Adipose tissue (tissue), 3 donors: ENCODE data around the gene PPP2R5B. TPM values are rescaled to one million over a fixed set of nuclear protein-coding genes. Genes with fewer than 3 reads are reported as not detected.
A peak's percentile ranks its signal among the peaks of the same experiment; 100 is the strongest.

ENCODE experiments used
- H3K27ac ChIP-seq: one replicate; pipeline ENCODE4 v1.5.1; 2013; ENCODE audit warnings: low read depth, low read length
- WGBS, 3 donors: extraction: QIAGEN DNeasy Blood & Tissue Kit; methylation state at CpG; one replicate each; pipeline ENCODE4 v1.1.7; 2013; 5-methylcytosine and 5-hydroxymethylcytosine counted together
- polyA plus RNA-seq, 3 donors: library from polyadenylated mRNA; stranded (reverse); fragments of 200-250 nt; gene quantifications; one replicate each; pipeline ENCODE4 v1.2.3, GENCODE V29; 2013
- donor health status: healthy with polysubstance abuse.
- donor health status: Bipolar disorder and iron deficiency.
- donor health status: healthy.

Gene PPP2R5B
- polyA plus RNA-seq, 3 donors: 10.0 to 17.9 (median 13.0) TPM

DNA sequence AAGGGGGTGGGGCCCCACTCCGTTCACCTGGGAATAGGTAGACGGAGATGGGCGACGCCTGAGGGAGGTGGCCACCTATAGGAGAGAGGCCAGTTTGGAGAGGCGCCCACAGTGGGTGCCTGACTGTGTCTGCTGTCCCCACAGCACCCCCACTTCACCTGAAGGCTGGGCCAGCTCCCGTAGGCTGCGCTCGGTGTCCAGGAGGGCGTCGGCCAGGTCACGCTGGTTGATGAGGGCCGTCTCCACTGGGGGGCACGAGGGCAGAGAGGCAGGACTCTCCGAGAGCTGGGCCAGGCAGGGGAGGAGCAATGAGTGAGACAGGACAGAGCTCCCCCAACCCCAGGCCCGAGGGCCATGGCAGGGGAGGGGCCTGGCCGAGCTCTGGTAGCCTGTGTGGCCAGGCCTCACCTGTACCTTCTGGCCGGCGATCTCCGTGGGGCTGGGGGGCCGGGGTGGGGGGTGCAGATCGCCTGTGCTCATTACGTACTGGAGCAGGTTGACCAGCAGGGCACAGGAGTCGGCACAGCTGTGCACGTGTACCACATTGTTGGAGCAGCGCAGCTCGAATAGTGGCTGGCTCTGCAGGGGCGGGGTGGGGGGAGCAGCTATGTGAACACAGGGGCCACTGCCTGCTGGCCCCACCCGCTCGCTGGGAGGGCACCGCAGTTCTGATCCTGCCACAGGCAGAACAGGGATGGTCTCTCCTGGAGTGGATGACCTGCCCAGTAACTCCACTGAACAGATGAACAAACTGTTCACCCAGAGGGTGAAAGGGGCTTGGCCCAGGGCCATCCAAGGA, 22.2 kb upstream of the PPP2R5B start:
- 90 to 93% (median 92%) methylated on average over 28 to 30 of the region's 30 CpGs for WGBS, 3 donors

DNA sequence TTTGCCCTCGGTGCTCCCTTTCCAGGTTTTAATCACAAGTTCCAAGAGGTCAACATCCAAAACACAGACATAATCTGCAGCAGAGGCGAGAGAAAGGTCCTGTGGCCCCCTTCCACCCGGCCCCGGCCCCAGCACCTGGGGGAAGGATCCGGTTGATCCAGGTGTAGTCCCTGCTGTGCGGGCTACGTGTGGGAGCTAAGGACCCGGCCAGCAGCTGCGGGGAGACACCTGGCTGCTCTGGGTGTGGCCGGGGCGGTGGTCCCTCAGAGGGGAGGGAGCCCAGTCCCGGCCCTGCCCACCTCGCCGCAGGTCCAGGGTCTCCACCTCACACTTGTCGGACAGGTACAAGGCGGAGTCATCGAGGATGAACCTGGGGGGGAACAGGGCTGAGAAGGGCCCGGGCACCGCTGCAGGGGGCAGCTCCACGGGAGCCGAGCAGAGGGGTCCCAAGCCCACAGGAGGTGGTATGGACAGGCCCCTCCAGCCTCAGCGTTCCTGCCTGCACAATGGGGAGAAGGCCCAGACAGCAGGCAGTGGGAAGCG, 21.1 kb upstream of the PPP2R5B start:
- no peak overlapping the region for H3K27ac ChIP-seq
- 93 to 97% (median 93%) methylated on average over 23 of the region's 23 CpGs for WGBS, 3 donors

More for the DNA sequence above, 22.2 kb upstream of the PPP2R5B start:
- H3K27ac ChIP-seq: no peak overlapping the region

DNA sequence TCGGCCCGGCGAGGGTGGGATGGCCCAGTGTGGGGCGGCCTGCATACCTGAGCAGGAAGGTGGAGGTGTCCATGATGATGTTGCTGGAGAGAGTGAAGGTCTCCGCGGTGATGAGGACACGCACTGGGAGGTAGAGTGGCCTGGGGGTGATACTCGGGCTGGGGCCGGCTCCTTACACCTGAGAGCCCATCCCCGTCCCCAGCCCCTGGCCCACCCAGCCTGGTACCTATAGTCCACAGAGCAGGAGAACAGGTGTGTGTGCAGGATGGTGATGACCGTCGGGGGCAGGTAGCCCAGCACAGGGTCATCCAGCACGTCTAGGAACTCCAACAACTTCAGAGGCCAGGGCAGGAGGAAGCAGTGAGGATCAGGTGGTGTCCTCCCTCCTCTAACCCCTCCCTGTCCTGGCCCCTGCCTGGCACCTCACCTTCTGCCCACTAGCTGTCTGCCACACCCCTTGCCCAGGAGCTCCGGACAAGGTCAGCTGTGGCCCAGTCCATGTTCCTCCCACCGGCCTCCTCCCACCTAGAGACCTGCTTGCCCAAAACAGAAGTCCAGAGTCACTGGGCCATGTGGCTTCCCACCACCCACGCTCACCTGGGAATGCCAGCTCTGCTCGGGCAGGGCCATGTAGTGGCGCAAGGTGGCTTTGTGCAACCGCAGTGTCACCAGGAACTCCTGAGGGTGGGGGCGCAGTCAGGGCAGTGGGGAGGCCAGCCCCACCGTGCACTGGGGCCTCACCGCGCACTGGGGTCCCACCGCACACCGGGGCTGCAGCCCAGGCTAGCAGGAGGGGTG, 18.8 kb upstream of the PPP2R5B start:
- 90 to 94% (median 93%) methylated on average over 25 of the region's 25 CpGs for WGBS, 3 donors
- no peak overlapping the region for H3K27ac ChIP-seq

DNA sequence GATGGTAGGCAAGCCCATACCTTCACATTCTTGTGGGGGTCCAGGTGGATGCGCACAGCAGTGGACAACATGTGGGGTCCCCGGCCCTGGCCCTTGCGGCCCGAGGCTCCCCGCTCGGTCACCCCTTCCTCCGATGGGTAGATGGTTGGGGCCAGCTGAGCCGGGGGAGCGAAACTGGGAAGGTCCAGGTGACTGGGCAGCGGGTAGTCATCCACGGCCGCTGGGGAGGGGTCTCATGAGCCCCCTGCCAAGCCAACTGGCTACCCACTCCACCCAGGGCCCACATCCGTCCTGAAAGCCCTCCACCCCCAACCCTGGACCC, 18.2 kb upstream of the PPP2R5B start:
- WGBS, 3 donors: 92 to 96% (median 95%) methylated on average over 6 to 13 of the region's 13 CpGs
- no peak overlapping the region for H3K27ac ChIP-seq

DNA sequence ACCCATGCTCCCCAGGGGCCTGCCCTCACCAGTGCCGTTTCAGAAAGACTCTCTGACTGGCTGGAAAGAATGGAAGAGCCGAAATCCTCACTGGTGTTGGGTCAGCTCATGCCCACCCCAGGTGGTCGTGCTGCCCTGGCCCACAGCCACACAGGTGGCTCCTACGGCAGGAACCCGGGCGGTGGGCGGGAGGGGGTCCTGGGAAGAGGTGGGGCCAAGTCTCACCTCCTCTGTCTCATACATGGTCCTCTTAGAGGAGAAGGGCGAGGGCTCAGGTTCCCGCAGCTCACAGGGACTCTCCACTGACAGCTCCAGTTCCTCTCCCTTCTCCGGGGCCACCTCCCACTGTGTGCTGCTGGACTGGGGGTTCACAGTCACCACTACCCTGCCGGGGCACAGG, 15.7 kb upstream of the PPP2R5B start:
- H3K27ac ChIP-seq: no peak overlapping the region
- WGBS, 3 donors: 85 to 91% (median 89%) methylated on average over 11 of the region's 11 CpGs

DNA sequence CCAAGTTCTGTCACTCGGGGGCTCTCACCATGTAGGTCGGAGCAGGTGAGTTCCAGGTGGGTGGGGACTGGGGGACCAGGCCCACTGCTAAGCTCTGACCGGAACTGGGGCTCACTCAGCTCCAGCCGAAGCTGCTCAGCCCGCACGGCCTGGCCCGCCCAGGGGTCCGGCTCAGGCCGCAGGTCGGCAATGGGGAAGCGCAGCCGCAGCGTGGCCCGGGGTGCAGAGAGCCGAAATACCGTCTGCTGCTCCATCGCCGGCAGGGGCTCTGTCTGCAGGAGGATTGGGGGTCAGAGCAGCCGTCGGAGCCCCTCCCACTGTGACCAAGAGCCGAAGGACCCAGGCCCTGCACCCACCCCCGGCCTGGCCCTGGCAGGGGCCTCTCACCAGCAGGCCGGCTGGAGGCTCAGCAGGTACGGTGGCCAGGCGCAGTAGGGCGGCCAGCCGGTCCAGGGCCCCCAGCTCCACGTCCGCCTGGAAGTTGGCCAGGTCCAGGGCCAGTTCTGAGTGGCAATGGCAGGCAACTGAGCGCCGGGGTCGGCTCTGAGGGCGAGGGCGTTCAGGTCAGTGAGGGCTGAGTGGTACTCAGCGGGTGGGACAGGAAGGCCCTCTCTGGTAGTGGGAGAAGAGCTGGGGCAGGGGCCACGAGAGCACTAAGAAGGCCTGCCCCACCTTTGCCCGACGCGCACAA, 14.7 kb upstream of the PPP2R5B start:
- H3K27ac ChIP-seq: no peak overlapping the region
- WGBS, 3 donors: 90 to 94% (median 91%) methylated on average over 35 to 39 of the region's 39 CpGs

DNA sequence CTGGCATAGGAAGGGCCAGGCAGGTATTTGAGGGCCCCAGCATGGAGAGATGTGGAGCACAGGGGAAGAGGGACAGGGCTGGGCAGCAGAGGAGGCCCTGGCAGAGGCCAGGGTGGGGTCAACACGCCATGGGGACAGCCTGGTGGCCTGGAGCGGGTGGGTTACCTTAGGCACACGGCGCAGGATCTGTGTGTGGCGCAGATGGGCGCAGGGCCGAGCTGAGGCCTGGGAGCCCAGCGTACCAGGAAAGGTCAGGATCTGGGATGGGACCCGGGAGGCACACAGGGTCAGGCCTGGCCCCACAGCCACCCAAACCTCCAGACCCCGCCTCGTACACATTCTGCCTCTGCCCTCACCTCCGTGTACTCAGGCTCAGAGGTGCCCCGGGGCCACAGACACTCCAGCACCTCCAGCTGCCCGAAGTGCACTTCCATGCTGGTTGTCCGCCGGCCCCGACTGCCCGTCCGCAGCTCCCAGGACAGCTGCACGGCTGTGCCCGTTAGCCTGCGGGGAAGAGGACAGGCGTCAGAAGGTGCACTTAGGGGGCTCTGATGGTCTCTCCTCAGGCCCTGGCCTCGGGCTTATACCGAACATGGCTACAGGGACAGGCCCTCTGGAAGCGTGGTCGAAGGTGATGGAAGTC, 13.9 kb upstream of the PPP2R5B start:
- 90 to 94% (median 94%) methylated on average over 22 to 27 of the region's 27 CpGs for WGBS, 3 donors
- H3K27ac ChIP-seq: no peak overlapping the region

DNA sequence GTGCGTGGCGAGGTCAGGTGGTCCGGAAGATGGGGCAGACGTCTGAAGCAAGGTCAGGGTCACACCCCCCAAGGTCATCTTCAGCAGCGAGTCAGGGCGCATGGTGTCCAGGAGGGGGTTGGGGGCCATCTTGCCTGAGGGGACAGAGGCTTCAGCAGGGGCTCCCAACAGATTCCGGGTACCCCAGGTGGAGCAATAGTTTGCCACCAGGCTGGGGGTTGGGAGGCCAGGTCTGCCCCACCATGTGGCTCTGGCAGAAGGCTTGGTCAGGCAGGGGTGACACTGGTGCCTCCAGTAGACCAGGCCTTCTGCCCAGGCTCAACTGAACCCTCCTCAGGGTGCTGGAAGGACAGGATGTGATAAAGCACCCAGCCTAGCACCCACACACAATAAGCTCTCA, 13.3 kb upstream of the PPP2R5B start:
- 86 to 88% (median 86%) methylated on average over 7 of the region's 7 CpGs for WGBS, 3 donors
- no peak overlapping the region for H3K27ac ChIP-seq

DNA sequence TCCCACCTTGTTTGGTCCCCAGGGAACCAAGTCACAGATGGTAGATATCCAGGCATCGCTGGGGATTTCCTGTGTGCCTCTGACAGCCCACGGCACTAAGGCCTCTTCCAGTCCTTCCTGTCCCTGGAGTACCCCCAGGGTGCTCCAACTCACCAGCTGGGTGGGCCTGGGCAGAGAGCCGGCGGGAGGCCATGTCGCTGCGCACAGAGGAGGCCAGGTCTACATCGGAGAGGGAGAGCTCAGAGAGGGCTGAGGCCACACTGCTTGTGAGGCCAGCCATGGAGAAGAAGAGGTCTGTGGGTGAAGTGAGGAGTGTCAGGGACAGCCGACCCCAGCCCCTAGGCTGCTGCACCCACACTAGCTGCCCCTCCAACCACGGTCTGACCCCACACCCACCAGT, 12.8 kb upstream of the PPP2R5B start:
- H3K27ac ChIP-seq: no peak overlapping the region
- 92 to 93% (median 92%) methylated on average over 9 of the region's 9 CpGs for WGBS, 3 donors

DNA sequence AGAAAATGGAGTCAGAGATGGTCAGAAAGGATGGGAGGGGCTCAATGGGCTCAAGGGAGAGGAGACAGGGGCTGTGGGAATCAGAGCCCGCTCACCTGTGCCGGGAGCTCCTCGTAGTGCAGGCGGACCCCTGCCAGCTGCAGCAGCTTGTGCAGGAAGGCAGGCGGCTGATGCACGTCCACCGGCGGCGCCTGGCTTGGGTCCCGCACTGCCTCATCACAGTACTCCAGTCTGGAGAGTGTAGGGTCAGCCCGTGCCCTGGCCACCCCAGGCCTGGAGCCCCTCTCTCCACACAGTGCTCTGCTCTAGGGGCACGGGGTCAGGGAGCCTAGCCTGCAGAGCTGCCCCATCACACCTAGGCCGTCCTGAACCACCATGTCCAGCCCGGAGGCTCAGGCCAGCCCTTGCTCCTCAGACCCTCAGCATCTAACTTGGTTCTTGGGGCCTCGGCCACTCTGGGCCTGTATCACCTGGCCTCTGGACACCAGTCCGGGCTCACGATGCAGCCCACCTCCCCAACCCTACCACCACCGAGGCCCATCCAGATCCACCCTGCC, 11.2 kb upstream of the PPP2R5B start:
- 89 to 92% (median 90%) methylated on average over 18 of the region's 18 CpGs for WGBS, 3 donors
- H3K27ac ChIP-seq: no peak overlapping the region

DNA sequence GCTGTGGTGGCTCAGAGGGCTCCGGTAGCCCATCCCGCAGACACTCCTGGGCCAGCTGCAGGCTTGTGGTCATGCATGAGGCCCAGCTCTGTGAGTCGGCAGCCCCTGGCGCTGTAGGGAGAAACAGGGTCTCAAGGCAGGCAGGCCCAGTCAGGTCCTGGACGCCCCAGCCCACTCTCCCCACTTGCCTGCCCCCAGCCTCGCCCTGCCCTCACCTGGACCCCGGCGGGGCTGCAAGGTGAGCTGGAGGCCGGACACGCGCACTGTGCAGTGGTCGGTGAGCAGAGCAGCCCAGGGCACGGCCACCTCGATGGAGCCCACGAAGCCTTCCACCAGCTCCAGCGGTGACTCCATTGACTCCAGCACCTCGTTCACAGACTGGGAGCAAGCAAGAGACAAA, 10.4 kb upstream of the PPP2R5B start:
- no peak overlapping the region for H3K27ac ChIP-seq
- 93 to 96% (median 94%) methylated on average over 10 to 17 of the region's 17 CpGs for WGBS, 3 donors

DNA sequence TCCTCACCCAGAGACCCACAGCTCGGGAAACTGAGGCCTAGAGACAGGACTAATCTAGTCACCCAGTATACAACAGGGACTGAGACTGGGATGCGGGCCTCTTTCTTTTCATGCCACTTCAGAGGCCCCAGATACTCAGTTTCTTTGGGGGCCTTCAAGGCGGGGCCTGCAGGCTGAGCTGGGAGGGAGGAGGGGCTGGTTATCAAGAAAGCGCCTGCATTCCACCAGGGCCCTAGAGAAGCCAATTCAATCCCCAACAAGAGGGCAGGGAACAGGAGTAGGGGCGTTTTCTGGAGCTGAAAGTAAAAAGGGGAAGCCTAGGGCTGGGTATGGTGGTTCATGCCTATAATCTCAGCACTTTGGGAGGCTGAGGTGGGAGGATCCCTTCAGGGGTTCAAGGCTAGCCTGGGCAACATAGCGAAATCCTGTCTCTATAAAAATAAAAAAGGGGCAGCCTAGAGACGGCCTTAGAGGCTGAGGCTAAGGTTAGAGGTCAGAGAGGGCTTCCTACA, 9.1 kb upstream of the PPP2R5B start:
- WGBS, 3 donors: 80 to 81% (median 81%) methylated on average over 7 of the region's 7 CpGs
- H3K27ac ChIP-seq: no peak overlapping the region

DNA sequence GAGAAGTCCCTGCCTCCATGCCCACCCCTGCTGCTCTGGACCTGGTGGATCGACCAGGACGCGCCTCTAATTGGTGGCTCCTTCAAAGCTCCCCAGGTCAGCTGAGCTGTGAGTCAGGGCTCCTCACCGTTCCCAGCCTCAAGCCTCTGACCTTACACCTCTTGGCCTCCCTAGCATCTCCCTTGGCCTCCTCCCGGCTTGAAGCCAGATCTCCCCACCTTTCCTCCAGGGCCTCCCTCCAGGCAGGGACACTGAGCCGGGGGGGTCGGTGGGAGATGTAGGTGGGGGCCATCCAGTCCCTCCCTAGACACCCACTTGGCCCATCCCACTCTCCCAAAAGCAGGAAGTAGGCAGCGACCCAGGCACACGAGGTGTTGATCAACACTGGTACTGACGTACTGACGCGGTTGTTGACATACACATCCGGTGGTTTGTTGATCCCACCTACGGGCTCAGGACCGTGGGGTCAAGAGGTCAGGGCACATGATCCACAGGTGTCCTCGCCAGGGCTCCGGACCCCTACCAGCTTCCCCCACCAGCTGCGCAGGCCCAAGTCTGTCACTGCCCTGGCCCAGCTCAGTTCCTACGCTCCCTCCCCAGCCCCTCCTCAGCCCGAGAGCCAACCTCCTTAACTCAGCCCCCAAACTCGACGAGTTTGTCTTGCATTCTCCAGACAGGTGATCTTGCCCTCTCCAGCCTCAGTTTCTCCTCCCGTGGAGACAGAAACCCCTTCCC, 8.3 kb upstream of the PPP2R5B start:
- H3K27ac ChIP-seq: peak overlapping the region; percentile 63

DNA sequence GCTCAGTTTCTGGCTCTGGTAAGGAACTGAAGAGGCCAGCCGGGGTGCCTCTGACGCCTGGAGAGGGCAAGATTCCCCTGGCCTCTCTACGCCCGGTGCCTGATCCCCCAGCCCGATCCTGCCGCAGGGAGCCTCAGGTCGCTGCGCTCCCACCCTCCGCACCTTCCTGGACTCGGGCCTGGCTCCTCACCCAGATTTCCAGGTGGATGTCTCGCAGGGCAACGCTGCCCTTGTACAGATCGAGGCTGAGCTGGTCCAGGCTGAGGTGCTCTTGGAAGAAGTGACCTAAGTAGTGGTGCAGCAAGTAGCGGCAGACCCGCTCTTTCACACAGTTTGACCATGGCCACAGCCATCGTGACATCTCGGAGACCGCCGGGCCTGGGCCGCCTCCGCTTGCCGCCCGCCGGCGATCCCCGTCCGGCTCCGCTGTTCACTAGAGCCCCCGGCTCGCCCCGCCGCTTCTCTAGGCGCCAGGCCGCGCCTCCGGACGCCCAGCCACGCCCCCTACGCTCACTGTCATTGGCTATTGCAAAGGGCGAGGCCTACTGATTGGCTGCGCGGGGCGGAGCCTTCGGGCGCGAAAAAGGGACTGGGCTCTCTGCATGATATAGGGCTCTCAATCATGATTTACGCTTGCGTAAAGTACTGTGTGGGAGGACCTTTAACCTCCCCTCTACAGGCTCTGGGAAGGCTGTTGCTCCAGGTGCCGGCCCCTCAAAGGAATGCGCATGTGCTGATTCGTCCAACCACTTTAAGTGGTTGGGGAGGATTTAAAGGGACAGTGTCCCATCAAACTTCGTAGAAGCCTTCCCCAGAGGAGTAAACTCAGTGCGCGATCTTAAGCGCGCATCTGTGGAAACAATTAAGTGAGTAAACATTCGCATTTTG, 7.5 kb upstream of the PPP2R5B start, which contains the start of gene ATG2A:
Gene ATG2A, minus strand, starts transcription at position 435 of the 888 bp plus-strand sequence. Its CDS starts 74 bp downstream, at position 361.
- 0 to 1% (median 0%) methylated on average over 57 of the region's 57 CpGs for WGBS, 3 donors
- peak within 1 kb of the TSS; percentile 63 for H3K27ac ChIP-seq

More for the DNA sequence above, 8.3 kb upstream of the PPP2R5B start:
- WGBS, 3 donors: 5 to 9% (median 7%) methylated on average over 23 of the region's 23 CpGs

DNA sequence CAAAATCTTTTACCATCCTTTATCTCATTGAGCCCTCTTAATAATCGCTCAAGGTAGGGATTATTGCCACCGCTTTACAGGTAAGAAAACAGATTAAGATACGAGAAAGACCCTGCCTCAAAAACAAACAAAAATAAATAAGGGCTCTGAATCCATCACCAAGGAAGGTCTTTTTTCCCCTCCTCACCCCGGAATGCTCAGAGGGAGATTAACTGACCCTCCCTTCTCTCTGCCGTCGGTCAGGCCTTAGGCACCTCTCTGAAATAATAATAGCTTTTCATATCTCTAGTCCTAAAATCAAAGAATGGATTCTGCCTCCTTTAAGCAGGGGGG, 6.9 kb upstream of the PPP2R5B start:
- no peak overlapping the region for H3K27ac ChIP-seq
- 4 to 14% (median 11%) methylated on average over 6 of the region's 6 CpGs for WGBS, 3 donors

DNA sequence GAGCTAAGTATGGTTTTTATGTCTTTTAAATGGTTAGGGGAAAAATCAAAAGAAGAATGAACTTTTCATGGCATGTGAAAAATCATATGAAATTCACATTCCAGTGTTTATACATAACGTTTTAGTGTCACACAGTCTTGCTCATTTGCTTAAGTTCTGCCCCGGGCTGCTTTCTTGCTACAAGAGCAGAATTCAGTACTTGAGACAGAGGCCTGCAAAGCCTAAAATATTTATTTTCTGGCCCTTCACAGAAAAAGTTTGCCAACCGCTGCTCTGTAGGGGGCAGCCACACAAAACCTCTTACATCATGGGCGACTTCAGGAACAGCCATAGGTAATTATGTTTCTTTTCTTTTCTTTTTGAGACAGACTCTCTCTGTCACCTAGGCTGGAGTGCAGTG, 6.5 kb upstream of the PPP2R5B start:
- WGBS, 3 donors: 15 to 19% (median 16%) methylated on average over 4 of the region's 4 CpGs
- H3K27ac ChIP-seq: no peak overlapping the region
